ENCODE data around the gene PCLO.

- no peak for TF ChIP-seq POLR2AphosphoS5 (IDR thresholded peaks at IDR 0.05; ENCODE audit: insufficient read depth in 1 of 2, low read depth in 1 of 2)
- no peak for TF ChIP-seq POLR2A (IDR thresholded peaks at IDR 0.05)
- TF ChIP-seq CTCF (IDR thresholded peaks at IDR 0.05): no peak
Observed at GRCh38 chr7:82965088-82966036, 197.3 kb downstream of the PCLO start.

Data from vagina (tissue), 2 donors.